LNCaP clone FGC (cell line): ENCODE data around the gene IL1RAPL1.

Source experiments
- DNase-seq: peaks from one replicate; pipeline ENCODE4 v3.0.0-alpha.2; 2011; ENCODE audit warnings: low read depth
- H3K4me3 ChIP-seq: 2 replicates; pipeline ENCODE4 v1.5.1; 2011; ENCODE audit warnings: mild to moderate bottlenecking, low read depth, low read length, control low read depth
- TF ChIP-seq, protein P1 (sequence below): IDR thresholded peaks from 2 replicates; pipeline ENCODE4 v1.5.1; 2012; ENCODE audit warnings: mild to moderate bottlenecking; ENCODE audit not compliant: control insufficient read depth, insufficient read depth; ENCODE audit errors: extremely low read depth

IL1RAPL1 gene

DNA sequence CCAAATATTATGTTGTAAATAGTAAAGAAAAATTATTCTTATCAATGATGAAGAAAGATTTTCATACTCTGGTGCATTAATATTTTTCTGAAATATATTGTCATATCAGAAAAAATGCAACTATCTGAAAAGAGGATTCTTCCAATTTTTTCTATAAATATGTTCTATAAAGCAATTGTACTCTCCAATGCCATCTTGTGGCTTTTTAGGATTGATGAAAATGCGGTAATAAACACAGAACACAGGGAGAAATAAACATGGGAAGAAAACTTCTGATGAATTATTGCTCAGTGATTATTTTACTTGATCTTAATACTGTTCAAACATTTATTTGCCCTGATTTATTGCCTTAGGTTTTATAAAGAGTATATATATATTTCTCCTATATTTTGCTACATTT is 215.4 kb downstream of the IL1RAPL1 start:
- no peak for DNase-seq
- TF ChIP-seq, protein P1, sequence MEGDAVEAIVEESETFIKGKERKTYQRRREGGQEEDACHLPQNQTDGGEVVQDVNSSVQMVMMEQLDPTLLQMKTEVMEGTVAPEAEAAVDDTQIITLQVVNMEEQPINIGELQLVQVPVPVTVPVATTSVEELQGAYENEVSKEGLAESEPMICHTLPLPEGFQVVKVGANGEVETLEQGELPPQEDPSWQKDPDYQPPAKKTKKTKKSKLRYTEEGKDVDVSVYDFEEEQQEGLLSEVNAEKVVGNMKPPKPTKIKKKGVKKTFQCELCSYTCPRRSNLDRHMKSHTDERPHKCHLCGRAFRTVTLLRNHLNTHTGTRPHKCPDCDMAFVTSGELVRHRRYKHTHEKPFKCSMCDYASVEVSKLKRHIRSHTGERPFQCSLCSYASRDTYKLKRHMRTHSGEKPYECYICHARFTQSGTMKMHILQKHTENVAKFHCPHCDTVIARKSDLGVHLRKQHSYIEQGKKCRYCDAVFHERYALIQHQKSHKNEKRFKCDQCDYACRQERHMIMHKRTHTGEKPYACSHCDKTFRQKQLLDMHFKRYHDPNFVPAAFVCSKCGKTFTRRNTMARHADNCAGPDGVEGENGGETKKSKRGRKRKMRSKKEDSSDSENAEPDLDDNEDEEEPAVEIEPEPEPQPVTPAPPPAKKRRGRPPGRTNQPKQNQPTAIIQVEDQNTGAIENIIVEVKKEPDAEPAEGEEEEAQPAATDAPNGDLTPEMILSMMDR: no peak
- H3K4me3 ChIP-seq: no peak overlapping the region

DNA sequence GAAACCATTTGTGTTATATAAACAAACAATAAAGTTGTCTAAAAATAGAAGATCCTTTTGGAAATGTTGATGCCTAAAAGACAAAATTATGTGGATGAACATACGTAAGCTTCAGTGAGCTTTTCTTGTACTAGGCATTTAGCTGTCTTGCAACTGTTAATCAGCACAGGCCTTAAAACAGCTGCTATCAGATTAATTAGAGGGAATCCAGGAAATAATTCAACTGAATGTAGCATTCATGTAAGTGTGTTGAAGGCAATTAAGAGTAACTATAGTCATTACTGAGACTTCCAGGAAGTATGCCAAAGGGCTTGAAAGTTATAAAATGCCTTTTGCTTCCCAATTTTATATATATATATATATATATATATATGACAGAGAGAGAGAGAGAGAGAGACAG is 248.7 kb downstream of the IL1RAPL1 start:
- TF ChIP-seq, protein P1: no peak
- H3K4me3 ChIP-seq: no peak overlapping the region
- DNase-seq: no peak

DNA sequence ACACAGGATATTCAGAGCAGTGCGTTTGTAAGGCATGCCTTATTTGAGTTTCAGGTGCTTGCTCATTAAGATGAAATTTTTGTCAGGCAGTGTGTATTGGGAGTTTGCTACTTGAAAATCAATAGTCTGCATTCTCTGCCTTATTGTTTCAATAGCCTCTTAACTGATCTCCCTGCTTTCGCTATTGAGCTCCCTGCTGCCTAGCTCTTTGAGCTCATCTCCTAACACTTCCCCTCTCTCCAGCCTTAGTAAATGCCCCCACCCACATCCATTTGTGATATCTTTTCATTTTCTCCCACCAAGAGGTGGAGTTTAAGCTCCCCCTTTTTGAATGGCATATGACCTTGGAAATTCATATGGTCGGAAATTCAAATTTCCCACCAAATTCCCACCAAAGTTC is 256.6 kb downstream of the IL1RAPL1 start:
- TF ChIP-seq, protein P1: no peak
- DNase-seq: no peak
- no peak overlapping the region for H3K4me3 ChIP-seq

DNA sequence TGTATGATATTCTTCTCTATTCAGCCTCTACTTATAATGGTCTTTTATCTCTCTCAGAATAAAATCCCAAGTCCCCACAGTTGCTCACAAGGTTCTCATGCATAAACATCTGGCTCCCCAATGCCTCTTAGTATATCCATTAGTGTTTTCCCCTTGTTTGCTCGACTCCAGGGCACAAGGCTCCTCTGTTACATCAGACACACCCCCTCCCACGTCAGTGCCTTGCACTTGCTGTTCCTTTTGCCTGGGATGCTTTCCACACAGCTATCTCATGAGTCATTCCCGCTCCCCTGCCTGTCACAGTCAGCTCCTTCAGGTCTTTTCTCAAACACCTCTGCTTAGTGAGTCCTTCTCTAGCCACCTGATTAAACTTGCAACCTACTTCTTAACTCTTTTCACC is 260.2 kb downstream of the IL1RAPL1 start:
- TF ChIP-seq, protein P1: no peak
- H3K4me3 ChIP-seq: no peak overlapping the region
- no peak for DNase-seq

DNA sequence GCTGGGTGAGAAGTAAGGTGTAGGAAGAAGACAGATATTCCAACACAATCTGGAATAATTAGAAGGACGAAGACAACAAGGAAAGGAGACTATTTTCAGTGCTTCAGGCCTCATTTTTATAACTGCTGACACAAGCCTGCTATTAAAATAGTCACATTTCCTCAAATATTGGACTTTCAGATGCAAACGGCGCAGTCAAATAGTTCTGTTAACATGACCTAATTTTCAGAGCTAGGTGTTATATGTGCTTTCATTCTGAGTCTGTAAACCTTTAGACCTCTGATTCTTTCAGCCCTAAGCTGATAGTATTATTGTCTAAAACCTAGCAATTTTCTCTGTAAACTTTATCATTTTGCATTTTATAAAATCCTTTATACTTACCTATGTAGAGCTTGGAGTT is 261.5 kb downstream of the IL1RAPL1 start:
- TF ChIP-seq, protein P1: no peak
- no peak overlapping the region for H3K4me3 ChIP-seq
- DNase-seq: no peak

DNA sequence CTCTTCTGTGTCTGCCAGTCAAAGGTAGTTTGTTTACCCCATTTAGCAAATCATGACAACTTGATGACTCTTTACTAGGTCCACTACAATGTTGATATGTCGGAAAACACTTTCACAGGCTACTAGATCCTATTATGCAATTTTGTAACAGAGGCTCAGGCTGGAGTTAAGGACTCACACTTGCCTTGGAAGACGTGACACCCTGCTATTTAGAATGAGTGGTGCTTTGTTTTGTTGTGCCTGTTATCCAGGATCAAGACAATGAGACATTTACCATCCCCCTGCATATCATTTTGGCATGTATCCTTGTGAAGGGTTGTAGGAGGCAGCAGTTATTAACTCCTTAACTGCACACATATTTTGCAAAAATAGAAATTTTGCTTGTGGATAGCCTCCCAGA is 263.7 kb downstream of the IL1RAPL1 start:
- TF ChIP-seq, protein P1: no peak
- DNase-seq: no peak

DNA sequence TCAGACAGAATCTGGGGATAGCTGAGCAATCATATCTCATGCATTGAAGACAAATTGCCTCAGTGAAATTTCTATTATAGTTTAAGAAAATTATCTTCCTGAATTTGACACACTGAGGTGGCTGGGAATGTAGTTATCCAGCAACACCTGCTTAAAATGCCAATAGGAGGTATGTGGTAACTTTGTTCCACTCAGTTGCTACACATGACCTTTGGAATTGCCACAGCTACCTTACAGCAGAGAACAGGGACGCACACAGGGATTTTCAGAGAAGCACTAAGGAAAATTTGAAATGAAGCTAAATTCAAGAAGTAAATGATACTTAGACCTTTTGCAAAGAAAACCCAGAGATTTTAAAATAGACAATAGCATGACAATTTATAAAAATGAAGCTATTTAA is 264.6 kb downstream of the IL1RAPL1 start:
- TF ChIP-seq, protein P1: no peak
- no peak overlapping the region for H3K4me3 ChIP-seq
- no peak for DNase-seq

More for the DNA sequence above, 263.7 kb downstream of the IL1RAPL1 start:
- H3K4me3 ChIP-seq: no peak overlapping the region
